ENCODE results near the gene LDHD. TPM values are rescaled to one million over a fixed set of nuclear protein-coding genes. Genes with fewer than 3 reads are reported as not detected.
"Not testable (repeated sequence)": the region's sequence is repeated elsewhere in the genome, so short reads cannot be mapped to it uniquely, and the experiment has no call there.

The LDHD gene
- total and polyA plus RNA-seq, 9 donors, result 2.1 to 25.4 (median 20.7) TPM

DNA sequence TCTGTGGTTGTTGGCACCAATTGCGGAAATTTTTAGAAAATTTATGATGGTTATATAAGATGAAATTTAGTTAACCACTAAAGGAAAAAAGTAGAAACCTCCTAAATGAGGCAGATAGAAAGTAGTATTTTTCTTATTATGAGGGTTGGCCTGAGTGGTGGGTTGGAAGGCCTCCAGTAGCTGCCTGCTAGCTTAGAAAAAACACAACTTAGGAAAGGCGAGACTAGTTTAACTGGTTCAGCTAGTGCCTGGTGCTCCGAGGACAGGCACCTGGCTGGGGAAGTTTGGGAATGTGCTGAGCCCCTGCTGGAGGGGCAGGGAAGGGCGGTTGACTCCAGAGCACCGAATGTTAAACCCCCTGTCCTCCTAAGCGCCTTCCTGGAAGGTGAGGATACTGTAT is 19.9 kb downstream of the LDHD start:
- Histone ChIP-seq H3K27ac (peak overlapping the region in 1 of 2 donors; percentile 20), H3K27me3 (no peaks in the 10 kb centered on the region), H3K4me1 (ENCODE audit: insufficient read depth) (peaks cover 12% of the 10 kb centered on the region), H3K36me3 (no peaks in the 10 kb centered on the region), H3K9me3 (no peaks in the 10 kb centered on the region), H3K4me3 (no peak overlapping the region)
- TF ChIP-seq POLR2A (IDR thresholded peaks at IDR 0.05), result no peak
- TF ChIP-seq, protein P1, sequence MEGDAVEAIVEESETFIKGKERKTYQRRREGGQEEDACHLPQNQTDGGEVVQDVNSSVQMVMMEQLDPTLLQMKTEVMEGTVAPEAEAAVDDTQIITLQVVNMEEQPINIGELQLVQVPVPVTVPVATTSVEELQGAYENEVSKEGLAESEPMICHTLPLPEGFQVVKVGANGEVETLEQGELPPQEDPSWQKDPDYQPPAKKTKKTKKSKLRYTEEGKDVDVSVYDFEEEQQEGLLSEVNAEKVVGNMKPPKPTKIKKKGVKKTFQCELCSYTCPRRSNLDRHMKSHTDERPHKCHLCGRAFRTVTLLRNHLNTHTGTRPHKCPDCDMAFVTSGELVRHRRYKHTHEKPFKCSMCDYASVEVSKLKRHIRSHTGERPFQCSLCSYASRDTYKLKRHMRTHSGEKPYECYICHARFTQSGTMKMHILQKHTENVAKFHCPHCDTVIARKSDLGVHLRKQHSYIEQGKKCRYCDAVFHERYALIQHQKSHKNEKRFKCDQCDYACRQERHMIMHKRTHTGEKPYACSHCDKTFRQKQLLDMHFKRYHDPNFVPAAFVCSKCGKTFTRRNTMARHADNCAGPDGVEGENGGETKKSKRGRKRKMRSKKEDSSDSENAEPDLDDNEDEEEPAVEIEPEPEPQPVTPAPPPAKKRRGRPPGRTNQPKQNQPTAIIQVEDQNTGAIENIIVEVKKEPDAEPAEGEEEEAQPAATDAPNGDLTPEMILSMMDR (IDR thresholded peaks at IDR 0.05), result no peak
- no peak for TF ChIP-seq EP300 (IDR thresholded peaks at IDR 0.05)
- no peak for DNase-seq
- intact Hi-C loops (cut with DNase I), result no loop called here
- WGBS, 3 donors, result 57 to 76% (median 64%) methylated on average over 6 of the region's 6 CpGs

DNA sequence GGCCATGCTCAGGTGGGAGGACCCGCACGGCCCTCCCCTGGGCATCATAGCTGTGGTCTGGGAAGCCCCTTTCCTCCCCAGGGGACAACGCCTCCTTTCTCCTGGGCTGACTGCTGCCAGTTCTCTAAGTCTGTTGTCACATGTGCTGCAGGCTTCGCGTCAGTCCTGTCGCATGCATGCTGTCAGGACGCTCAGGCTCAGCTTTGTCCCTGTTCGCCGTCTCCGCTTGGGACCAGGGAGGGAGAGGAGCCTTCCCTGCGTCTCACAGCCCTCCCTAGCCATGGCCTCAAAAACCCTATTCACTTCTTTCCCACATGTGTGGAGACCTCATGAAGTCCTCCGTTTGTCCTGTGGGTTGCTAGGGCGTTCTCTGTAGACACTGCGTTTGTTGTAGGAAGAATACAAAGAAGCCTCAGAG is 21.4 kb downstream of the LDHD start:
- Histone ChIP-seq H3K27ac (no peak overlapping the region), H3K36me3 (no peaks in the 10 kb centered on the region), H3K4me1 (ENCODE audit: insufficient read depth) (peaks cover 12% of the 10 kb centered on the region), H3K9me3 (no peaks in the 10 kb centered on the region), H3K4me3 (no peak overlapping the region), H3K27me3 (no peaks in the 10 kb centered on the region)
- TF ChIP-seq, protein P1 (IDR thresholded peaks at IDR 0.05), result no peak
- no peak for TF ChIP-seq EP300 (IDR thresholded peaks at IDR 0.05)
- no peak for TF ChIP-seq POLR2A (IDR thresholded peaks at IDR 0.05)
- 95 to 96% (median 96%) methylated on average over 14 of the region's 14 CpGs for WGBS, 3 donors
- no peak for DNase-seq
- intact Hi-C loops (cut with DNase I), result no loop called here

DNA sequence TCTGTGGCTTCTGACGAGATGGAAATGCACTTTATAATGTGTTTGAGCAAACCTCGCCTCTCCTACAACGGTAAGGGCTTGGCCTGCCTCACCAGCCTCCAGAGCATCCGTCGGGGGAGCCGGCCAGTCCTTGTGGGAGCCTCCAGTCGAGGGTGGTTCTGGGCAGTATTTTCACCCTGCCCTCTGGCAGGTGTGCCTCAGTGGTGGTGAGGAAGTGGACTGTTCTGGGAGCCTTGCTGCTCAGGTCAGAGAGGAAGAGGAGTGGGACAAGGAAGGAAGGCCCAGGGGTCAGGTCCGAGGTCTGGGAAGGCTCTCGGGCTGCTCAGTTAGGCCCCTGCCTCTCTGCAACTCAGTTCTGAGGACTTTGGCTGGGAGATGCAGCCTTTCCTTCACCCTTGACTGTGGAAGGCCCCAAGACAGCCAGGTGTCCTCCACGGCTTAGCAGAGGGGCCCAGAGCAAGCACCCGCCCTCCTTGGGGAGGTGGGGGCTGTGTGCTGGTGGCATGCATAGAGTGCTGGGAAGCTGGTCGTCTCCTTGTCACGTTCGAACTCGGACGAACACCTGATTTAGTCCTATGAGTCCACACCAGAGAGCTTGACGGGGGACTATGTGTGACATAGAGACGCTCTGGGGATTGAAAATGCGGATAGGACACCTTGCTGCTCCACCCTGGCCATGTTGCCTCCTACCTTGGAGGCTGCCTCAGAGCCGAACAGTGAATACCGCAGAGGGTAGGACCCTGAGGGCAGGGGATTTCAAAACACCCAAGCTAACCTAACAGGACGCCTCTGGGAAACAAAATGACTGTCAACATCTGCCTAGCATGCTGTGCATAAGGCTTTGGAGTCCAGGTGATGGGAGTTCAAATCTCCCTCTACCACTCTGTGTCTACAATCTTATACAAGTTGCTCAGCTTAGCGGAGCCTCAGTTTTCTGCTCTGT is 22.7 kb downstream of the LDHD start:
- H3K9me3 ChIP-seq, result no peaks in the 10 kb centered on the region
- WGBS, 3 donors, result 86 to 90% (median 89%) methylated on average over 23 of the region's 23 CpGs
- intact Hi-C loops (cut with DNase I), result no loop called here
- no peaks in the 10 kb centered on the region for H3K36me3 ChIP-seq
- peaks cover 11% of the 10 kb centered on the region for H3K4me1 ChIP-seq (ENCODE audit: insufficient read depth)
- H3K27me3 ChIP-seq, result no peaks in the 10 kb centered on the region
- DNase-seq, result no peak
- no peak for TF ChIP-seq EP300 (IDR thresholded peaks at IDR 0.05)
- TF ChIP-seq, protein P1 (IDR thresholded peaks at IDR 0.05), result no peak
- no peak for TF ChIP-seq POLR2A (IDR thresholded peaks at IDR 0.05)
- no peak overlapping the region for H3K27ac ChIP-seq
- no peak overlapping the region for H3K4me3 ChIP-seq

DNA sequence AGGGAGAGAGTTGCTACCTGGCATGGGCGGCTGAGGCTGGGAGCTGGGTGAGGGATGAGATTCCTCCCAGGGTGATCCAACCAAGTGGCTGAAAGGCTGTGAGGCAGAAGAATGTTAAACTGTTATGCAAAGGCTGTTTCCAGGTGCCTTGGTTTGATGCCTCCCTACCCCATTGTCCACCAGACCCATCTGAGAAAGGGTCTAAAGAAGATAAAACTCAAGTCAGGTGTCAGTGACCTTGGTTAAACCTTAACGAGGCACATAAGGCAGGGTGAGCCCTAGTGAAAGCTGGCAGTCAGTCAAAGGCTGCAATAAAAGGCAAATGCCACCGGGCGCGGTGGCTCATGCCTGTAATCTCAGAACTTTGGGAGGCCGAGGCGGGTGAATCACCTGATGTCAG is 23.8 kb downstream of the LDHD start:
- Histone ChIP-seq H3K4me1 (ENCODE audit: insufficient read depth) (peaks cover 3% of the 10 kb centered on the region), H3K9me3 (no peaks in the 10 kb centered on the region), H3K36me3 (no peaks in the 10 kb centered on the region), H3K4me3 (no peak overlapping the region), H3K27ac (no peak overlapping the region), H3K27me3 (no peaks in the 10 kb centered on the region)
- DNase-seq, result no peak
- intact Hi-C loops (cut with DNase I), result no loop called here
- WGBS, 3 donors, result 73 to 87% (median 74%) methylated on average over 7 of the region's 7 CpGs
- no peak for TF ChIP-seq EP300 (IDR thresholded peaks at IDR 0.05)
- TF ChIP-seq, protein P1 (IDR thresholded peaks at IDR 0.05), result no peak
- no peak for TF ChIP-seq POLR2A (IDR thresholded peaks at IDR 0.05)

DNA sequence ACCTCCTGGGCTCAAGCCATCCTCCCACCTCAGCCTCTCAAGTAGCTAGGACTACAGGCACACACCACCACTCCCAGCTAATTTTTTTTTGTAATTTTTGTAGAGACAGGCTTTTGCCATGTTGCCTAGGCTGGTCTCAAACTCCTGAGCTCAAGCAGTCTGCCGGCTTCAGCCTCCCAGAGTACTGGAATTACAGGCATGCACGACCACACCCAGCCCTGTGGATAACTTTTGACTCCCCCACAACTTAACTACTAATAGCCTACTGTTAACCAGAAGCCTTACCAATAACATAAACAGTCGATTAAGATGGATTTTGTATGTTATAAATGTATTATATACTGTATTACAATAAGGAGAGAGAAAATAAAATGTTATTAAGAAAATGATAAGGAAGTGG is 25.0 kb downstream of the LDHD start:
- not testable (repeated sequence) for DNase-seq
- WGBS, 3 donors, result 30 to 43% (median 33%) methylated on average over 3 of the region's 3 CpGs

DNA sequence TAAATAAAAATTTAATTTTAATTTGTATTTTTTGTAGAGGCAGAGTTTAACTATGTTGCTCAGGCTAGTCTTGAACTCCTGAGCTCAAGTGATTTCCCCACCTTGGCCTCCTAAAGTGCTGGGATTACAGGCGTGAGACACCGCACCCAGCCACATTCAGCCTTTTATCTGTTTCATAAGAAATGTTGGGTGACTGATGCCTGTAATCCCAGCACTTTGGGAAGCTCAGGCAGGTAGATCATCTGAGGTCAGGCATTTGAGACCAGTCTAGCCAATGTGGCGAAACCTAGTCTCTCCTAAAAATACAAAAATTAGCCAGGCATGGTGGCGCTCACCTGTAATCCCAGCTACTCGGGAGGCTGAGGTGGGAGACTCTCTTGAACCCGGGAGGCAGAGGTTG is 25.7 kb downstream of the LDHD start:
- peaks cover 14% of the 10 kb centered on the region for H3K4me1 ChIP-seq (ENCODE audit: insufficient read depth)
- 78 to 98% (median 80%) methylated on average over 6 of the region's 6 CpGs for WGBS, 3 donors
- intact Hi-C loops (cut with DNase I), result not testable (repeated sequence)

More for the DNA sequence above, 25.0 kb downstream of the LDHD start:
- H3K27me3 ChIP-seq; H3K36me3 ChIP-seq; H3K27ac ChIP-seq; H3K4me3 ChIP-seq; H3K9me3 ChIP-seq; intact Hi-C loops (cut with DNase I): not testable (repeated sequence)
- peaks cover 13% of the 10 kb centered on the region for H3K4me1 ChIP-seq (ENCODE audit: insufficient read depth)

More for the DNA sequence above, 25.7 kb downstream of the LDHD start:
- H3K36me3 ChIP-seq, DNase-seq, H3K4me3 ChIP-seq, H3K27ac ChIP-seq, H3K9me3 ChIP-seq, H3K27me3 ChIP-seq: not testable (repeated sequence)
